ENCODE data around the gene ATXN1. TPM values are rescaled to one million over a fixed set of nuclear protein-coding genes. Genes with fewer than 3 reads are reported as not detected.

The ATXN1 gene
- total and polyA plus RNA-seq, 2 of the 8 experiments (the other 6 are each of a cell fraction or from before 2014, with no cell fraction given), result 1.6 to 4.0 TPM

GRCh38 chr6:16288163-16288562 lies 473.1 kb downstream of the ATXN1 start (continued):
- TF ChIP-seq POLR2AphosphoS5 (IDR thresholded peaks at IDR 0.05; ENCODE audit: low read depth, low read length), result no peak
- TF ChIP-seq RNF2 (IDR thresholded peaks at IDR 0.05; ENCODE audit: borderline replicate concordance, low read depth, low read length, missing control alignments, poor library complexity, severe bottlenecking), result no peak
- TF ChIP-seq CHD2 (IDR thresholded peaks at IDR 0.05; ENCODE audit: low read length), result no peak
- no peak for TF ChIP-seq TAF7 (optimal IDR thresholded peaks at IDR 0.05; ENCODE audit: borderline replicate concordance, low read depth, low read length)
- TF ChIP-seq POLR2A (IDR thresholded peaks at IDR 0.05; ENCODE audit: control extremely low read depth in 1 of 2, low read depth in 2 of 2, low read length in 2 of 2), result no peak
